ENCODE measurements around the gene DTNA.

Gene DTNA

GRCh38 chr18:34771958-34772357 lies 61.9 kb downstream of the DTNA start:
- Mint-ChIP-seq H3K36me3 (ENCODE audit: low read depth) (no peaks in the 10 kb centered on the region), H3K4me1 (ENCODE audit: low read depth) (no peaks in the 10 kb centered on the region), H3K27ac (no peak overlapping the region), H3K9me3 (no peaks in the 10 kb centered on the region), H3K27me3 (ENCODE audit: low read depth) (peaks cover 5% of the 10 kb centered on the region), H3K4me3 (no peak overlapping the region)

GRCh38 chr18:34772887-34773286 lies 62.8 kb downstream of the DTNA start:
- Mint-ChIP-seq H3K4me3 (no peak overlapping the region), H3K9me3 (no peaks in the 10 kb centered on the region), H3K4me1 (ENCODE audit: low read depth) (no peaks in the 10 kb centered on the region), H3K27me3 (ENCODE audit: low read depth) (peaks cover 6% of the 10 kb centered on the region), H3K36me3 (ENCODE audit: low read depth) (no peaks in the 10 kb centered on the region), H3K27ac (no peak overlapping the region)

GRCh38 chr18:34773378-34773777 lies 63.3 kb downstream of the DTNA start:
- H3K27me3 Mint-ChIP-seq (ENCODE audit: low read depth) = peaks cover 6% of the 10 kb centered on the region
- no peaks in the 10 kb centered on the region for H3K9me3 Mint-ChIP-seq
- no peaks in the 10 kb centered on the region for H3K36me3 Mint-ChIP-seq (ENCODE audit: low read depth)
- H3K4me3 Mint-ChIP-seq = no peak overlapping the region
- H3K4me1 Mint-ChIP-seq (ENCODE audit: low read depth) = no peaks in the 10 kb centered on the region
- H3K27ac Mint-ChIP-seq = no peak overlapping the region

- no peak overlapping the region for H3K4me3 Mint-ChIP-seq
- no peaks in the 10 kb centered on the region for H3K9me3 Mint-ChIP-seq
- no peaks in the 10 kb centered on the region for H3K36me3 Mint-ChIP-seq (ENCODE audit: low read depth)
- H3K27ac Mint-ChIP-seq = no peak overlapping the region
- no peaks in the 10 kb centered on the region for H3K4me1 Mint-ChIP-seq (ENCODE audit: low read depth)
- peaks cover 6% of the 10 kb centered on the region for H3K27me3 Mint-ChIP-seq (ENCODE audit: low read depth)
Measured at GRCh38 chr18:34773961-34774766, 64.1 kb downstream of the DTNA start.

- Mint-ChIP-seq H3K9me3 (no peaks in the 10 kb centered on the region), H3K4me3 (no peak overlapping the region), H3K4me1 (ENCODE audit: low read depth) (no peaks in the 10 kb centered on the region), H3K36me3 (ENCODE audit: low read depth) (no peaks in the 10 kb centered on the region), H3K27ac (no peak overlapping the region), H3K27me3 (ENCODE audit: low read depth) (peaks cover 11% of the 10 kb centered on the region)
Measured at GRCh38 chr18:34775461-34775860, 65.4 kb downstream of the DTNA start.

GRCh38 chr18:34779112-34779511 lies 69.0 kb downstream of the DTNA start:
- Mint-ChIP-seq H3K9me3 (no peaks in the 10 kb centered on the region), H3K4me1 (ENCODE audit: low read depth) (peaks cover 3% of the 10 kb centered on the region), H3K36me3 (ENCODE audit: low read depth) (no peaks in the 10 kb centered on the region), H3K4me3 (no peak overlapping the region), H3K27me3 (ENCODE audit: low read depth) (peaks cover 11% of the 10 kb centered on the region), H3K27ac (no peak overlapping the region)

GRCh38 chr18:34780856-34781255 lies 70.8 kb downstream of the DTNA start:
- H3K27me3 Mint-ChIP-seq (ENCODE audit: low read depth) = peaks cover 11% of the 10 kb centered on the region
- no peaks in the 10 kb centered on the region for H3K36me3 Mint-ChIP-seq (ENCODE audit: low read depth)
- H3K4me3 Mint-ChIP-seq = no peak overlapping the region
- no peak overlapping the region for H3K27ac Mint-ChIP-seq
- peaks cover 3% of the 10 kb centered on the region for H3K4me1 Mint-ChIP-seq (ENCODE audit: low read depth)
- H3K9me3 Mint-ChIP-seq = no peaks in the 10 kb centered on the region

- Mint-ChIP-seq H3K9me3 (no peaks in the 10 kb centered on the region), H3K4me3 (no peak overlapping the region), H3K4me1 (ENCODE audit: low read depth) (peaks cover 3% of the 10 kb centered on the region), H3K27ac (no peak overlapping the region), H3K27me3 (ENCODE audit: low read depth) (peaks cover 16% of the 10 kb centered on the region), H3K36me3 (ENCODE audit: low read depth) (no peaks in the 10 kb centered on the region)
Measured at GRCh38 chr18:34783501-34783900, 73.4 kb downstream of the DTNA start.

- no peaks in the 10 kb centered on the region for H3K9me3 Mint-ChIP-seq
- peaks cover 11% of the 10 kb centered on the region for H3K27me3 Mint-ChIP-seq (ENCODE audit: low read depth)
Measured at GRCh38 chr18:34786162-34786741, 76.2 kb downstream of the DTNA start.

GRCh38 chr18:34787931-34788532 lies 77.9 kb downstream of the DTNA start:
- Mint-ChIP-seq H3K36me3 (ENCODE audit: low read depth) (no peaks in the 10 kb centered on the region), H3K4me1 (ENCODE audit: low read depth) (peaks cover 3% of the 10 kb centered on the region), H3K9me3 (no peaks in the 10 kb centered on the region), H3K27me3 (ENCODE audit: low read depth) (peaks cover 11% of the 10 kb centered on the region), H3K27ac (no peak overlapping the region), H3K4me3 (no peak overlapping the region)

More at GRCh38 chr18:34786162-34786741, 76.2 kb downstream of the DTNA start:
- Mint-ChIP-seq H3K4me1 (ENCODE audit: low read depth) (peaks cover 3% of the 10 kb centered on the region), H3K4me3 (no peak overlapping the region), H3K36me3 (ENCODE audit: low read depth) (no peaks in the 10 kb centered on the region), H3K27ac (no peak overlapping the region)

GRCh38 chr18:34789768-34790344 lies 79.8 kb downstream of the DTNA start:
- Mint-ChIP-seq H3K27ac (no peak overlapping the region), H3K4me1 (ENCODE audit: low read depth) (no peaks in the 10 kb centered on the region), H3K36me3 (ENCODE audit: low read depth) (no peaks in the 10 kb centered on the region), H3K9me3 (no peaks in the 10 kb centered on the region), H3K4me3 (no peak overlapping the region), H3K27me3 (ENCODE audit: low read depth) (peaks cover 14% of the 10 kb centered on the region)

- Mint-ChIP-seq H3K9me3 (no peaks in the 10 kb centered on the region), H3K27me3 (ENCODE audit: low read depth) (peaks cover 3% of the 10 kb centered on the region), H3K27ac (no peak overlapping the region), H3K4me3 (no peak overlapping the region), H3K4me1 (ENCODE audit: low read depth) (no peaks in the 10 kb centered on the region), H3K36me3 (ENCODE audit: low read depth) (no peaks in the 10 kb centered on the region)
Measured at GRCh38 chr18:34794348-34794747, 84.2 kb downstream of the DTNA start.

- no peaks in the 10 kb centered on the region for H3K9me3 Mint-ChIP-seq
- H3K4me3 Mint-ChIP-seq = no peak overlapping the region
- H3K36me3 Mint-ChIP-seq (ENCODE audit: low read depth) = no peaks in the 10 kb centered on the region
- no peaks in the 10 kb centered on the region for H3K4me1 Mint-ChIP-seq (ENCODE audit: low read depth)
- no peak overlapping the region for H3K27ac Mint-ChIP-seq
- H3K27me3 Mint-ChIP-seq (ENCODE audit: low read depth) = peaks cover 3% of the 10 kb centered on the region
Measured at GRCh38 chr18:34795070-34795732, 85.1 kb downstream of the DTNA start.

- Mint-ChIP-seq H3K4me3 (no peak overlapping the region), H3K27ac (no peak overlapping the region), H3K36me3 (ENCODE audit: low read depth) (no peaks in the 10 kb centered on the region), H3K27me3 (ENCODE audit: low read depth) (peaks cover 3% of the 10 kb centered on the region), H3K4me1 (ENCODE audit: low read depth) (no peaks in the 10 kb centered on the region), H3K9me3 (no peaks in the 10 kb centered on the region)
Measured at GRCh38 chr18:34796035-34796657, 86.0 kb downstream of the DTNA start.
